Measurements from ENCODE around the gene ABCA7.

The ABCA7 gene

GRCh38 chr19:1060689-1061088, 20.8 kb downstream of the ABCA7 start:
- no peak for DNase-seq

GRCh38 chr19:1061987-1062386, 22.1 kb downstream of the ABCA7 start:
- no peak for DNase-seq

- DNase-seq = no peak
Observed at GRCh38 chr19:1062387-1063029, 22.6 kb downstream of the ABCA7 start.

- no peak for DNase-seq
Observed at GRCh38 chr19:1063030-1063908, 23.4 kb downstream of the ABCA7 start.

- DNase-seq = no peak
Observed at GRCh38 chr19:1063909-1064660, 24.2 kb downstream of the ABCA7 start.

- peak; percentile 66 for DNase-seq
Observed at GRCh38 chr19:1064661-1065605, 25.0 kb downstream of the ABCA7 start.

- DNase-seq = no peak
Observed at GRCh38 chr19:1065606-1066109, 25.8 kb downstream of the ABCA7 start.

- DNase-seq = no peak
Observed at GRCh38 chr19:1066251-1066747, 26.4 kb downstream of the ABCA7 start.

GRCh38 chr19:1066748-1067340, 26.9 kb downstream of the ABCA7 start, which contains the start of gene ARHGAP45:
ARHGAP45 (plus strand) TSS chr19:1067167; CDS start chr19:1067406, 239 bp downstream.
- no peak for DNase-seq

GRCh38 chr19:1067341-1067957, 27.5 kb downstream of the ABCA7 start:
- no peak for DNase-seq

- no peak for DNase-seq
Observed at GRCh38 chr19:1068009-1069001, 28.4 kb downstream of the ABCA7 start.

GRCh38 chr19:1069009-1069779, 29.3 kb downstream of the ABCA7 start:
- no peak for DNase-seq

GRCh38 chr19:1070576-1070930, 30.6 kb downstream of the ABCA7 start:
- no peak for DNase-seq

GRCh38 chr19:1070931-1071791, 31.3 kb downstream of the ABCA7 start:
- no peak for DNase-seq

GRCh38 chr19:1072371-1073015, 32.6 kb downstream of the ABCA7 start:
- DNase-seq = no peak

- DNase-seq = no peak
Observed at GRCh38 chr19:1073063-1073955, 33.4 kb downstream of the ABCA7 start.

Measured in HCEC 1CT (cell line).